ENCODE data around the gene PRPH.
"Not testable (repeated sequence)": the region's sequence is repeated elsewhere in the genome, so short reads cannot be mapped to it uniquely, and the experiment has no call there.

The PRPH gene

GRCh38 chr12:49332441-49332861, 37.5 kb downstream of the PRPH start:
- DNase-seq (ENCODE audit: low read depth in 1 of 2, low spot score in 1 of 2) = no peak

GRCh38 chr12:49332891-49333371, 38.0 kb downstream of the PRPH start:
- DNase-seq (ENCODE audit: low read depth in 1 of 2, low spot score in 1 of 2) = no peak

GRCh38 chr12:49333778-49334177, 38.8 kb downstream of the PRPH start:
- not testable (repeated sequence) for DNase-seq (ENCODE audit: low read depth in 1 of 2, low spot score in 1 of 2)

GRCh38 chr12:49334226-49334625, 39.3 kb downstream of the PRPH start:
- DNase-seq (ENCODE audit: low read depth in 1 of 2, low spot score in 1 of 2) = no peak

GRCh38 chr12:49334681-49335080, 39.7 kb downstream of the PRPH start:
- no peak for DNase-seq (ENCODE audit: low read depth in 1 of 2, low spot score in 1 of 2)

GRCh38 chr12:49335118-49335954, 40.4 kb downstream of the PRPH start:
- DNase-seq (ENCODE audit: low read depth in 1 of 2, low spot score in 1 of 2) = no peak

- no peak for DNase-seq (ENCODE audit: low read depth in 1 of 2, low spot score in 1 of 2)
These were observed 41.2 kb downstream of the PRPH start for GRCh38 chr12:49335955-49336644.

- peak; percentile 77 to 88 for DNase-seq (ENCODE audit: low read depth in 1 of 2, low spot score in 1 of 2)
These were observed 42.0 kb downstream of the PRPH start, which contains the start of gene C1QL4 for GRCh38 chr12:49336645-49337584. C1QL4 (minus strand) TSS chr12:49337188; CDS start chr12:49336477, 711 bp downstream.

- no peak for DNase-seq (ENCODE audit: low read depth in 1 of 2, low spot score in 1 of 2)
These were observed 44.0 kb downstream of the PRPH start for GRCh38 chr12:49338830-49339463.

GRCh38 chr12:49339464-49339861, 44.5 kb downstream of the PRPH start:
- DNase-seq (ENCODE audit: low read depth in 1 of 2, low spot score in 1 of 2) = no peak

GRCh38 chr12:49340095-49340870, 45.3 kb downstream of the PRPH start:
- no peak for DNase-seq (ENCODE audit: low read depth in 1 of 2, low spot score in 1 of 2)

- no peak for DNase-seq (ENCODE audit: low read depth in 1 of 2, low spot score in 1 of 2)
These were observed 46.2 kb downstream of the PRPH start for GRCh38 chr12:49340971-49341776.

GRCh38 chr12:49341777-49342065, 46.8 kb downstream of the PRPH start:
- DNase-seq (ENCODE audit: low read depth in 1 of 2, low spot score in 1 of 2) = no peak

GRCh38 chr12:49342066-49342913, 47.3 kb downstream of the PRPH start:
- peak; percentile 39 to 63 for DNase-seq (ENCODE audit: low read depth in 1 of 2, low spot score in 1 of 2)

- no peak for DNase-seq (ENCODE audit: low read depth in 1 of 2, low spot score in 1 of 2)
These were observed 48.2 kb downstream of the PRPH start for GRCh38 chr12:49342914-49343731.

GRCh38 chr12:49344486-49345050, 49.6 kb downstream of the PRPH start:
- DNase-seq (ENCODE audit: low read depth in 1 of 2, low spot score in 1 of 2) = no peak
